DOHH2 (cell line): ENCODE data around the gene COL27A1.

Experiments
- EZH2phosphoT487 ChIP-seq: fragments of 200-600 bp; sonication (generic); IDR thresholded peaks from 2 replicates; pipeline ENCODE4 v1.6.1; 2017; ENCODE audit warnings: borderline replicate concordance, mild to moderate bottlenecking, antibody characterized with exemption, low read length, moderate library complexity, mixed read lengths
- TF ChIP-seq, protein P1 (sequence below): fragments of 200-600 bp; sonication (generic); IDR thresholded peaks from one replicate; pipeline ENCODE4 v1.5.1; 2014; ENCODE audit warnings: antibody characterized with exemption, mild to moderate bottlenecking, low read depth, low read length; ENCODE audit not compliant: poor library complexity, severe bottlenecking

DNA sequence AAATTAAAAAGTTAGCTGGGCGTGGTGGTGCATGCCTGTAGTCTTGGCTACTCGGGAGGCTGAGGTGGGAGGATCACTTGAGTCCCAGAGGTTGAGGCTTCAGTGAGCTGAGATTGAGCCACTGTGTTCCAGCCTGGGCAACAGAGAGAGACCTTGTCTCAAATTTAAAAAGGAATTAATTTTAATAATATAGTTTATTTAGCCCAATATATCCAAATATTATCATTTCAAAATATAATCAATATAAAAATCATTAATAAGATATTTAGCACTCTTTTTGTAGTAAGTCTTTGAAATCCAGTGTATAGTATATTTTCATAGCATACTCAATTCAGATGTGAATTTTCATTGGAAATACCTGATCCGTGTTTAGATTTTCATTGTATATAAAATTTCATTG is 124.4 kb downstream of the COL27A1 start:
- TF ChIP-seq, protein P1, sequence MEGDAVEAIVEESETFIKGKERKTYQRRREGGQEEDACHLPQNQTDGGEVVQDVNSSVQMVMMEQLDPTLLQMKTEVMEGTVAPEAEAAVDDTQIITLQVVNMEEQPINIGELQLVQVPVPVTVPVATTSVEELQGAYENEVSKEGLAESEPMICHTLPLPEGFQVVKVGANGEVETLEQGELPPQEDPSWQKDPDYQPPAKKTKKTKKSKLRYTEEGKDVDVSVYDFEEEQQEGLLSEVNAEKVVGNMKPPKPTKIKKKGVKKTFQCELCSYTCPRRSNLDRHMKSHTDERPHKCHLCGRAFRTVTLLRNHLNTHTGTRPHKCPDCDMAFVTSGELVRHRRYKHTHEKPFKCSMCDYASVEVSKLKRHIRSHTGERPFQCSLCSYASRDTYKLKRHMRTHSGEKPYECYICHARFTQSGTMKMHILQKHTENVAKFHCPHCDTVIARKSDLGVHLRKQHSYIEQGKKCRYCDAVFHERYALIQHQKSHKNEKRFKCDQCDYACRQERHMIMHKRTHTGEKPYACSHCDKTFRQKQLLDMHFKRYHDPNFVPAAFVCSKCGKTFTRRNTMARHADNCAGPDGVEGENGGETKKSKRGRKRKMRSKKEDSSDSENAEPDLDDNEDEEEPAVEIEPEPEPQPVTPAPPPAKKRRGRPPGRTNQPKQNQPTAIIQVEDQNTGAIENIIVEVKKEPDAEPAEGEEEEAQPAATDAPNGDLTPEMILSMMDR, result no peak
- no peak for TF ChIP-seq EZH2phosphoT487
